Testis (tissue), 2 donors: Measurements from ENCODE around the gene HPSE2.

Source experiments
- CTCF ChIP-seq, 3 experiments: fragments of 450-650 bp in 2 of 3; fragments of 200-600 bp in 1 of 3; sonication (generic) in 1 of 3; IDR thresholded peaks; one replicate each; pipeline ENCODE4 v1.5.1; 2016 to 2019; ENCODE audit warnings: antibody characterized with exemption in 3 of 3, mild to moderate bottlenecking in 2 of 3, moderate library complexity in 1 of 3
- POLR2A ChIP-seq: fragments of 450-650 bp; IDR thresholded peaks from one replicate; pipeline ENCODE4 v1.6.1; 2017; ENCODE audit warnings: antibody characterized with exemption, mild to moderate bottlenecking, moderate library complexity

- TF ChIP-seq CTCF (IDR thresholded peaks at IDR 0.05): no peak
- no peak for TF ChIP-seq POLR2A
These were observed 772.6 kb downstream of the HPSE2 start for GRCh38 chr10:98463016-98463415.
